Measurements from ENCODE around the gene TBC1D22B. TPM values are rescaled to one million over a fixed set of nuclear protein-coding genes. Genes with fewer than 3 reads are reported as not detected.

TBC1D22B gene
- total and polyA plus RNA-seq, 2 of the 13 experiments (the other 11 are each of a cell fraction or from before 2014, with no cell fraction given) = 9.7 to 12.9 TPM

GRCh38 chr6:37238381-37238780 lies 19.2 kb upstream of the TBC1D22B start (continued):
- TF ChIP-seq, protein P1, sequence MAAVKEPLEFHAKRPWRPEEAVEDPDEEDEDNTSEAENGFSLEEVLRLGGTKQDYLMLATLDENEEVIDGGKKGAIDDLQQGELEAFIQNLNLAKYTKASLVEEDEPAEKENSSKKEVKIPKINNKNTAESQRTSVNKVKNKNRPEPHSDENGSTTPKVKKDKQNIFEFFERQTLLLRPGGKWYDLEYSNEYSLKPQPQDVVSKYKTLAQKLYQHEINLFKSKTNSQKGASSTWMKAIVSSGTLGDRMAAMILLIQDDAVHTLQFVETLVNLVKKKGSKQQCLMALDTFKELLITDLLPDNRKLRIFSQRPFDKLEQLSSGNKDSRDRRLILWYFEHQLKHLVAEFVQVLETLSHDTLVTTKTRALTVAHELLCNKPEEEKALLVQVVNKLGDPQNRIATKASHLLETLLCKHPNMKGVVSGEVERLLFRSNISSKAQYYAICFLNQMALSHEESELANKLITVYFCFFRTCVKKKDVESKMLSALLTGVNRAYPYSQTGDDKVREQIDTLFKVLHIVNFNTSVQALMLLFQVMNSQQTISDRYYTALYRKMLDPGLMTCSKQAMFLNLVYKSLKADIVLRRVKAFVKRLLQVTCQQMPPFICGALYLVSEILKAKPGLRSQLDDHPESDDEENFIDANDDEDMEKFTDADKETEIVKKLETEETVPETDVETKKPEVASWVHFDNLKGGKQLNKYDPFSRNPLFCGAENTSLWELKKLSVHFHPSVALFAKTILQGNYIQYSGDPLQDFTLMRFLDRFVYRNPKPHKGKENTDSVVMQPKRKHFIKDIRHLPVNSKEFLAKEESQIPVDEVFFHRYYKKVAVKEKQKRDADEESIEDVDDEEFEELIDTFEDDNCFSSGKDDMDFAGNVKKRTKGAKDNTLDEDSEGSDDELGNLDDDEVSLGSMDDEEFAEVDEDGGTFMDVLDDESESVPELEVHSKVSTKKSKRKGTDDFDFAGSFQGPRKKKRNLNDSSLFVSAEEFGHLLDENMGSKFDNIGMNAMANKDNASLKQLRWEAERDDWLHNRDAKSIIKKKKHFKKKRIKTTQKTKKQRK (IDR thresholded peaks at IDR 0.05; ENCODE audit: low read length) = no peak
- TF ChIP-seq ZBTB21 (CRISPR knock-in tag; IDR thresholded peaks at IDR 0.05) (no peak), CREB1 (IDR thresholded peaks at IDR 0.05) (no peak), CREB1 (CRISPR knock-in tag; IDR thresholded peaks at IDR 0.05) (no peak), NR1H2 (CRISPR knock-in tag; IDR thresholded peaks at IDR 0.05; ENCODE audit: borderline replicate concordance, low read depth) (no peak), ZNF333 (CRISPR knock-in tag; IDR thresholded peaks at IDR 0.05; ENCODE audit: borderline replicate concordance) (no peak), ZNF83 (CRISPR knock-in tag; IDR thresholded peaks at IDR 0.05; ENCODE audit: borderline replicate concordance) (no peak)

DNA sequence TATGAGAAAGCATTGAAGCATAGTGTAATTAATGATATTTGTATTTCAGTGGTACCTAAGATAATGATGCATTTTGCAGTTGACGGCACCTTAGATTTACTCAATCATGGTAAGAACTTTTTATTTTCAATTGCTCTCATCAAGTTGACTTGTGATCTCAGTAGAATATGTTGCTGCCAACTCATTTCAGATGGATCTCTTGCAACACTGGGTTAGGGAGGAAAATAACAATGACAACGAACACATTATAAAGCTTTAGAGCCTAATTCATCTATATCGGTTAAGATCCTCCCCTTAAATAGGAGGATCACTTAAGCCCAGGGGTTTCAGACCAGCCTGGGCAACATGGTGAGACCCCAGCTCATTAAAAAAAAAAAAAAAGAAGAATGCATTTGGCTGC lies 18.0 kb upstream of the TBC1D22B start:
- H4K20me1 ChIP-seq (ENCODE audit: insufficient read depth, low read length) = no peaks in the 10 kb centered on the region
- no peak for ATAC-seq
- H3K36me3 ChIP-seq (replicated peaks in 1 of 2; ENCODE audit: control insufficient read depth in 1 of 2, insufficient read depth in 2 of 2, low read length in 2 of 2) = no peaks in the 10 kb centered on the region
- BruUV-seq (replicated peaks) = no TSS peak
- H3K4me1 ChIP-seq (ENCODE audit: insufficient read depth, low read length) = peaks cover 41% of the 10 kb centered on the region
- WGBS (ENCODE audit: low lambda C conversion rate) = 82% methylated on average over 3 of the region's 3 CpGs
- ChIA-PET POLR2A (interaction anchor here (1.2 to 1.4 kb wide), 3 partner anchors 17 to 19 kb away, joined by 3 to 8 read pairs (median 4); partner anchors contain the start of genes TBC1D22B and TMEM217), CTCF (ENCODE audit: low intra/inter-chr PET ratio, low total read pairs) (no interaction called here)
- peak overlapping the region; percentile 61; the same call in 1 of the 2 replicates for H3K4me2 ChIP-seq (ENCODE audit: low read depth, low read length)
- no peak overlapping the region for H3K4me3 ChIP-seq (replicated peaks in 1 of 3; ENCODE audit: insufficient read depth in 1 of 3, low read depth in 2 of 3, low read length in 3 of 3)
- in situ Hi-C loops (cut with HindIII; ENCODE audit: extremely low pct_ligation_motif_present, low pct_unique_long_range_greater_than_20kb) (no loop called here), intact Hi-C loops (cut with micrococcal nuclease; ENCODE audit: unreplicated experiment) (no loop called here)
- H2AFZ ChIP-seq (ENCODE audit: low read length) = no peak overlapping the region
- FAIRE-seq = no peak
- peak overlapping the region; percentile 37 for H3K27ac ChIP-seq (ENCODE audit: extremely low read length, insufficient read depth, low read length)
- no peaks in the 10 kb centered on the region for H3K79me2 ChIP-seq (ENCODE audit: insufficient read depth, low read length)
- no peaks in the 10 kb centered on the region for H3K27me3 ChIP-seq (ENCODE audit: control insufficient read depth in 1 of 2, insufficient read depth in 2 of 2, low read length in 2 of 2)
- H3K9ac ChIP-seq (ENCODE audit: insufficient read depth, low read depth, low read length) = 0 out of 2 replicates have a peak overlapping the region, but pooled peaks have one; percentile 6
- no peak for DNase-seq (ENCODE audit: low spot score)
- H3K9me3 ChIP-seq (ENCODE audit: low read length) = no peaks in the 10 kb centered on the region
- TF ChIP-seq TCF7 (IDR thresholded peaks at IDR 0.05; ENCODE audit: low read depth) (no peak), SP140L (CRISPR knock-in tag; IDR thresholded peaks at IDR 0.05; ENCODE audit: borderline replicate concordance) (no peak), ZNF670 (CRISPR knock-in tag; IDR thresholded peaks at IDR 0.05; ENCODE audit: borderline replicate concordance) (no peak), CREB1 (IDR thresholded peaks at IDR 0.05) (no peak), CREB1 (CRISPR knock-in tag; IDR thresholded peaks at IDR 0.05) (no peak), KDM1A (CRISPR knock-in tag; IDR thresholded peaks at IDR 0.05) (no peak), MXD1 (CRISPR knock-in tag; IDR thresholded peaks at IDR 0.05) (no peak), THYN1 (CRISPR knock-in tag; IDR thresholded peaks at IDR 0.05; ENCODE audit: borderline replicate concordance, low read depth) (no peak), GATAD2A (CRISPR knock-in tag; IDR thresholded peaks at IDR 0.05) (no peak), ZSCAN22 (CRISPR knock-in tag; IDR thresholded peaks at IDR 0.05) (no peak), RBAK (CRISPR knock-in tag; IDR thresholded peaks at IDR 0.05) (no peak), POLR2G (IDR thresholded peaks at IDR 0.05; ENCODE audit: low read depth, low read length) (no peak)
- TF ChIP-seq, protein P2, sequence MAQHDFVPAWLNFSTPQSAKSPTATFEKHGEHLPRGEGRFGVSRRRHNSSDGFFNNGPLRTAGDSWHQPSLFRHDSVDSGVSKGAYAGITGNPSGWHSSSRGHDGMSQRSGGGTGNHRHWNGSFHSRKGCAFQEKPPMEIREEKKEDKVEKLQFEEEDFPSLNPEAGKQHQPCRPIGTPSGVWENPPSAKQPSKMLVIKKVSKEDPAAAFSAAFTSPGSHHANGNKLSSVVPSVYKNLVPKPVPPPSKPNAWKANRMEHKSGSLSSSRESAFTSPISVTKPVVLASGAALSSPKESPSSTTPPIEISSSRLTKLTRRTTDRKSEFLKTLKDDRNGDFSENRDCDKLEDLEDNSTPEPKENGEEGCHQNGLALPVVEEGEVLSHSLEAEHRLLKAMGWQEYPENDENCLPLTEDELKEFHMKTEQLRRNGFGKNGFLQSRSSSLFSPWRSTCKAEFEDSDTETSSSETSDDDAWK (CRISPR knock-in tag; IDR thresholded peaks at IDR 0.05) = no peak

All from HepG2 (cell line).